HUES6 (cell line): Measurements from ENCODE around the gene SENP6.
"Not testable (repeated sequence)": the region's sequence is repeated elsewhere in the genome, so short reads cannot be mapped to it uniquely, and the experiment has no call there.

Experiments used
- H3K27ac ChIP-seq: 2 replicates; pipeline ENCODE4 v1.7.0; 2013; ENCODE audit warnings: low read depth, mild to moderate bottlenecking, low read length, inconsistent platforms
- H3K27me3 ChIP-seq: 2 replicates; pipeline ENCODE4 v1.6.1; 2013; ENCODE audit warnings: low read length; ENCODE audit not compliant: control insufficient read depth, insufficient read depth
- H3K36me3 ChIP-seq: 2 replicates; pipeline ENCODE4 v1.6.1; 2013; ENCODE audit warnings: low read length; ENCODE audit not compliant: control insufficient read depth, insufficient read depth
- H3K4me1 ChIP-seq: 2 replicates; pipeline ENCODE4 v1.6.1; 2013; ENCODE audit warnings: low read length; ENCODE audit not compliant: control insufficient read depth, insufficient read depth
- H3K4me3 ChIP-seq: 2 replicates; pipeline ENCODE4 v1.5.1; 2013; ENCODE audit warnings: low read depth, low read length
- H3K9ac ChIP-seq: one replicate; pipeline ENCODE4 v1.6.1; 2013; ENCODE audit warnings: mild to moderate bottlenecking, low read length
- H3K9me3 ChIP-seq: 2 replicates; pipeline ENCODE4 v1.6.1; 2013; ENCODE audit warnings: low read depth, low read length; ENCODE audit not compliant: control insufficient read depth, insufficient read depth

SENP6 gene

GRCh38 chr6:75624335-75624734 is 22.7 kb downstream of the SENP6 start:
- Histone ChIP-seq H3K27ac (no peak overlapping the region), H3K27me3 (no peaks in the 10 kb centered on the region), H3K9me3 (no peaks in the 10 kb centered on the region), H3K36me3 (peaks cover 48% of the 10 kb centered on the region), H3K4me3 (no peak overlapping the region), H3K9ac (no peak overlapping the region), H3K4me1 (no peaks in the 10 kb centered on the region; the same call in 1 of the 2 replicates)

- H3K4me3 ChIP-seq: no peak overlapping the region
- no peak overlapping the region for H3K27ac ChIP-seq
- H3K9ac ChIP-seq: no peak overlapping the region
- H3K4me1 ChIP-seq: no peaks in the 10 kb centered on the region; the same call in 1 of the 2 replicates
- peaks cover 51% of the 10 kb centered on the region for H3K36me3 ChIP-seq
- no peaks in the 10 kb centered on the region for H3K9me3 ChIP-seq
- no peaks in the 10 kb centered on the region for H3K27me3 ChIP-seq
Measured at GRCh38 chr6:75624988-75625387, 23.3 kb downstream of the SENP6 start.

DNA sequence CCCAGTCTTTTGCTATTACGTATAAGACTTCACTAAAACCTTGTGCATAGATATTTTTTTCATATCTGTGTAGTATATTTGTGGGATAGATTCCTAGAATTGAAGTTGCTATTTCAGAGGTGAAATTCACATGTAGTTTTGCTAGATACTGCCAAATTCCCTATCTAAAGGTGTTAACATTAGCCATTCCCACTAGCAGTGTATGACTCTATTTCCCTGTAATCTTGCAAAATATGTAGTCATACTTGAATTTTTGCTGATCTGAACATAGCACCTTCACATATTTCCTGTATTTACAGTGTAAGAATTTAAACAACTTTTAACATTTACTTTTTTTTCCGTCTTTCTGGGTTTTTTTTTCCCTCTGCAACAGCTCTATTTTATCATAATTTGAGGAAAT is 24.9 kb downstream of the SENP6 start:
- H3K9ac ChIP-seq: no peak overlapping the region
- H3K4me3 ChIP-seq: no peak overlapping the region
- H3K9me3 ChIP-seq: no peaks in the 10 kb centered on the region
- peaks cover 53% of the 10 kb centered on the region for H3K36me3 ChIP-seq
- no peaks in the 10 kb centered on the region; the same call in 1 of the 2 replicates for H3K4me1 ChIP-seq
- no peak overlapping the region for H3K27ac ChIP-seq
- no peaks in the 10 kb centered on the region for H3K27me3 ChIP-seq

GRCh38 chr6:75627708-75628107 is 26.0 kb downstream of the SENP6 start:
- peaks cover 60% of the 10 kb centered on the region for H3K36me3 ChIP-seq
- not testable (repeated sequence) for H3K4me1 ChIP-seq, H3K9me3 ChIP-seq, H3K27ac ChIP-seq, H3K9ac ChIP-seq, H3K4me3 ChIP-seq, H3K27me3 ChIP-seq

DNA sequence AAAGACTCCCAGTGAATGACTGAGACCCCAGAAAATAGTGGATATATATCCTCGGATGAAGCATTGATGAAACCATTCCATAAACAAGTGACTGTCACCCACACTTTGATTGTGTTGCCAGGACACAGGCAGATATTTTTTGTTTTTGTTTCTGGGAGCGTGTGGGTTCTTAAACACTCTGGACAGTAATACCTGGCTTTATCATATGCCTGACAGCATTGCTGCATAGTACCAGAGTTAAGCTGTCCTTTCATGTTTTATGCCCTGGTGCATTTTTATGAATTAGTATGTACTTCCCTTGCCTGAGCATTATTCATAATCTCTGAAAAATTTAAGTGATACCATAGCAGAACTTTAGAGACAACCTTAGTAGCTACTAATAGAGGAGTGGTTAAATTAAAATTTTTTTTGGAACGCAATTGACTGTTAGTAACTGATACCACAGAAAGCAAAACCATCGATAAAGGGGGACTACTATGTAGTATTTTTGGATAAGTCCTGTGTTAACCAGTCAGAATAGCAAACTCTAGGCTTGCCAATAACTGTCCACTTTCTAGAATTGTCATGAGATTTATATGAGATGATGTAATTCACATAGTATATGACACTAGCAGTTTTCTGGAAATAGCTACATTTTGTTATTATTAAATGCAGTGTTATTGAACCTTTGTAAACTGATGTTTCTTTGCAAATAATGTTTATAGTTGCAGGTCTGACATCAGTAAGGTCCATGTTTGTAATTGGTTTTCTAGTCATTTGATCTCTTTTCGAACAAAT is 30.4 kb downstream of the SENP6 start:
- Histone ChIP-seq H3K27me3 (no peaks in the 10 kb centered on the region), H3K4me1 (no peaks in the 10 kb centered on the region; the same call in 1 of the 2 replicates), H3K27ac (no peak overlapping the region), H3K9me3 (no peaks in the 10 kb centered on the region), H3K4me3 (no peak overlapping the region), H3K9ac (no peak overlapping the region), H3K36me3 (peaks cover 67% of the 10 kb centered on the region)

- Histone ChIP-seq H3K27me3 (no peaks in the 10 kb centered on the region), H3K36me3 (peaks cover 69% of the 10 kb centered on the region), H3K9ac (no peak overlapping the region), H3K4me1 (no peaks in the 10 kb centered on the region; the same call in 1 of the 2 replicates), H3K27ac (no peak overlapping the region), H3K4me3 (no peak overlapping the region), H3K9me3 (no peaks in the 10 kb centered on the region)
Measured at GRCh38 chr6:75633045-75633444, 31.4 kb downstream of the SENP6 start.

DNA sequence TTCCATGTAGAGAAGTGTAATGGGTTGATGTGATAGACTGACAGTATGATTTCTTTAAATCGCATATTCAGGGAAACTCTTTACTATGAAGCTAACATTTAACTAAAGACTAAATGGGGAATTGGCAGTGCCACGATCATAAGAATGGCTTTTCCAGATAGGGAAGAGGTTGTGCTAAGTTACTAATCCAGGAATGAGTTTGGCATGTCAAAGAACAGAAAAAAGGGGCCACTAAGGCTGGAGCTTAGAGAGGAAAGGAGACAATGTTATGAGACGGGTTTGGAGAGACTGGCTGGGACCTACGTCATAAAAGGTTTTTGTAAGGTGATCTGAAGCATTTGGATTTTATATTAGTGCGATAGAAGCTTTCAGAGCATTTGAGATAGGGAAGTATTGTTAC is 40.6 kb downstream of the SENP6 start:
- H3K9me3 ChIP-seq: no peaks in the 10 kb centered on the region
- no peaks in the 10 kb centered on the region for H3K27me3 ChIP-seq
- peaks cover 57% of the 10 kb centered on the region for H3K36me3 ChIP-seq
- H3K9ac ChIP-seq: no peak overlapping the region
- no peak overlapping the region for H3K4me3 ChIP-seq
- H3K27ac ChIP-seq: no peak overlapping the region
- H3K4me1 ChIP-seq: no peaks in the 10 kb centered on the region

DNA sequence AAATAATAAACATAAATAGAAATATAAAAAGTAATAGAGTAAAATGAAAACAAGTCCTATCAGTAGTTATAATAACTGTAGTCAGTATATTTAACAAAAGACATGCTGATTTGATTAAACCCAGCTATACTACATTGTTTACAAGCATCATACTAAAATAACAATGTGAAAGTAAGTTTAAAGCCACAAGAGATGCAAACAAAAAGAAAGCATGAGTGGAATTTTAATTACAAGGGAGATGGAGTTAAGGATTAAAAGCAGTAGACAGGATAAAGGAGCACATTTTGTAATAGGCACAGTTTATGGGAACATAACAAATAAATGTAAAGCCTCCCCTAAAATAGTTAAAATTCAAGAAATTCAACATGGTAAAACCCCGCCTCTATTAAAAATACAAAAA is 41.5 kb downstream of the SENP6 start:
- H3K4me3 ChIP-seq: no peak overlapping the region
- H3K27me3 ChIP-seq: no peaks in the 10 kb centered on the region
- no peak overlapping the region for H3K27ac ChIP-seq
- H3K9me3 ChIP-seq: no peaks in the 10 kb centered on the region
- peaks cover 56% of the 10 kb centered on the region for H3K36me3 ChIP-seq
- H3K4me1 ChIP-seq: no peaks in the 10 kb centered on the region
- no peak overlapping the region for H3K9ac ChIP-seq

- Histone ChIP-seq H3K27ac (no peak overlapping the region), H3K4me1 (no peaks in the 10 kb centered on the region), H3K36me3 (peaks cover 61% of the 10 kb centered on the region), H3K9me3 (no peaks in the 10 kb centered on the region), H3K4me3 (no peak overlapping the region), H3K27me3 (no peaks in the 10 kb centered on the region), H3K9ac (no peak overlapping the region)
Measured at GRCh38 chr6:75656479-75656878, 54.8 kb downstream of the SENP6 start.

DNA sequence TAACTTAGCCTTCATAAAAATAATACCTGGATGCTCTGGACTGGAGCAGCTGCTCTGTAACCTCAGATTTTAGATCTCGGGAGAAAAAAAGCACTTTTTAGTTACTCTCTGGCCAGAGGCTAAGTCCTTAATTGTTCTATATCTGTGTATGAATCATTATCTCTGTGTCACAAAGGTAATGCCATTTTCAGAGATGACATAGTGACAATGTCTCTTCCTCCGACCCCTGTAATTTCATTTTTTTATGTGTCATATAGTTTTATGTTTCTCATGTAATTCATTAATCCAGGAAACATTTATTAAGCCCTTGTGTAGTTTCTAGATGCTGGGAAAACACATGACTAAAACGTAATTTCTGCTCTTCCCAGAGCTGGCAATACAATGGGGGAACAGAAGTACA is 55.6 kb downstream of the SENP6 start:
- Histone ChIP-seq H3K4me3 (no peak overlapping the region), H3K9me3 (no peaks in the 10 kb centered on the region), H3K27ac (no peak overlapping the region), H3K36me3 (peaks cover 62% of the 10 kb centered on the region), H3K27me3 (no peaks in the 10 kb centered on the region), H3K4me1 (no peaks in the 10 kb centered on the region), H3K9ac (no peak overlapping the region)

GRCh38 chr6:75666592-75666991 is 64.9 kb downstream of the SENP6 start:
- H3K4me1 ChIP-seq: no peaks in the 10 kb centered on the region
- H3K36me3 ChIP-seq: peaks cover 78% of the 10 kb centered on the region
- H3K27ac ChIP-seq: no peak overlapping the region
- no peaks in the 10 kb centered on the region for H3K27me3 ChIP-seq
- H3K9ac ChIP-seq: no peak overlapping the region
- H3K9me3 ChIP-seq: no peaks in the 10 kb centered on the region
- H3K4me3 ChIP-seq: no peak overlapping the region
